Fibroblast of the aortic adventitia (primary cell): ENCODE data around the gene UBE3C. TPM values are rescaled to one million over a fixed set of nuclear protein-coding genes. Genes with fewer than 3 reads are reported as not detected.
"Not testable (repeated sequence)": the region's sequence is repeated elsewhere in the genome, so short reads cannot be mapped to it uniquely, and the experiment has no call there.

Experiments
- DNase-seq: peaks from one replicate; pipeline ENCODE4 v3.0.0-alpha.2; 2010; ENCODE audit warnings: low read depth
- H3K4me3 ChIP-seq: 2 replicates; pipeline ENCODE4 v1.5.1; 2011; ENCODE audit warnings: low read depth, mild to moderate bottlenecking, control low read depth, low read length, moderate library complexity
- CTCF ChIP-seq: IDR thresholded peaks from 2 replicates; pipeline ENCODE4 v1.5.1; 2011; ENCODE audit warnings: mild to moderate bottlenecking, low read length, control low read depth, inconsistent platforms; ENCODE audit not compliant: insufficient read depth
- total RNA-seq: library from RNA; depleted of rRNA; stranded (reverse); fragments of >200 nt; gene quantifications from 2 replicates; pipeline ENCODE4 v1.2.3, GENCODE V29; 2012; ENCODE audit warnings: low replicate concordance

The UBE3C gene
- total RNA-seq, result 56.6 and 81.3 TPM in 2 replicates

DNA sequence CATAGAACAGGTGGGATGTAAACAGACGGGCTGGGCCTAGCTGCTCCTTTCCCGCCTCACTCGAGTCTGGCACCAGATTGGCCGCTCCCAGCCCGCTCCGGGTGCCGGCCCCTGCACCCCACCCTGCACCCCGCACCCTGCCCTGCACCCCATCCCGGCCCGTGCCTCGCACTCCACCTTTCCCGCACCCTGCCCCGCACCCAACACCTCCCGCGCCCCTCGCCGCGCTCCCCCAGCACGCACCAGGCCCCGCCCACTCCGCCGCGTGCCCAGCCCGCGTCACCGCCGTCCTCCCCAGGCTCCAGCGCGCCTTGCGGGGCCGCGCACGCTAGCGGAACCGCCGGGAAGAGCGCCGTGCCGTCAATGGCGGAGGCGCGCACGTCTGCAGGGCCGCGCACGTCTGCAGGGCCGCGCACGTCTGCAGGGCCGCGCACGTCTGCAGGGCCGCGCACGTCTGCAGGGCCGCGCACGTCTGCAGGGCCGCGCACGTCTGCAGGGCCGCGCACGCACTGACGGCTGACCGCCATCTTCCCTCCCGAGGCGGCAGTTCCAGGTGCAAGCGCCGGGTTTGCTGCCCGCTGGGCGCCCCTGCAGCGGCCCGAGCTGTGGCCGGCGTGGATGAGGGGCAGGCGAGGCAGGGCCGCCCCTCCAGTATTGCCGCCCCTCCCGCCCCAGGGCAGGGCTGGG, at the start of gene UBE3C:
UBE3C (plus strand) TSS at position 503 of the 687 bp plus-strand sequence. CDS start 347 bp downstream, outside the sequence.
- TF ChIP-seq CTCF, result no peak
- H3K4me3 ChIP-seq, result peak within 1 kb of the TSS; percentile 97
- DNase-seq, result peak; percentile 84

DNA sequence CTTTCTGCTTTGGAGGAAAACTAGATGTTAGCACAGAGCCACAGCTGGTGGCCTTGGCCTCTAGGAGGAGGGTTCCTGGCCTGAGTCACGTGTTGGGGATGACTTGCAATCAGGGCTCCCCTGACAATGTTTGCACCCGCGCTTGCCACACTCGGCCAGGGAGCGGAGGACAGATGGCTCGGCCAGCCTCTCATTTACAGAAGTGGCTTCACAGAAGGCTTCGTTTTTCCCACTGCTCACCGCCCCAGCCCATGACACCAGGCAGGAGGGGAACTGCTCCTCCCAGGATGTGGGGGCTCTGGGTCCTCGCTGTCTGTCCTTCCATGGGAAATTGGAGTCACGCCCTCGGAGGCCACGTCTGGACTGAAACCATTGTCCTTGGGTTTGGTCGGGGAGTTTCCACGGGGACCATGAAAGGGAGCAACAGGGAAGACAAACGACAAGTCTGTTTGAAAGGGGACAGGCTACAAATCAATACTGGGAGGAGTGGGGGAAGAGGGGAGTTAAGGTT, 49.6 kb upstream of the UBE3C start:
- no peak for DNase-seq
- H3K4me3 ChIP-seq, result no peak overlapping the region
- no peak for TF ChIP-seq CTCF

DNA sequence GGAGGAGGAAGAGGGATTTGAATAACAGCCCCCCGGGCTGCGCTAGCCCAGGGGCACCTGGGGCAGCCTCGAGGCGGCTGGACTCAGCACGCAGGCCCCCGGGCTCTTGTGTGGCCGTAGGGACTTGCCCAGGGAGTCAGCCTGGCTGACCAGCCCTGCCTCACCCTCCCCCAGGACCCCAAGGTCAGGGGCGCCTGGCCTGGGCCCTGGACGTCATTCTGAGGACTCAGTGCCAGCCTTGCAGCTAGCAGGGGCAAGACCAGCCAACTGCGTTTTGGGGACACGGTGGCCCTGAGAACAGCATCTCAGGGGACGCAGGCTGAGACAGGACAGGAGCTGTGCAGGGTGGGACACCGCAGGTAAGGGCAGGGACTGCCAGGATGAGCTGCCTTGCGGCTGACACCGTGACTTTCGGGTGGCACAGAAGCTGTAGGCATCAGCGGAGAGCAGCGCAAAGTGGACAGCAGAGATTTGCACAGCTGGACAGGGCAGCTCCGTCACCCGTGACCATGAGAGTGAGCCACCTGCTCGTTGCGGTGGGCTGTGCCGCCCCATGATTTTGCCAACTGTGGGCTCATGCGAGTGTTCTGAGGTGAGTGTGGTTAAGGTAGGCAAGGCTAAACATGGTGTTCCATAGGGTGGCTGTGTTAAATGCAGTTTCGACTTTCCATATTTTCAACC, 48.1 kb upstream of the UBE3C start:
- DNase-seq, result no peak
- TF ChIP-seq CTCF, result no peak

GRCh38 chr7:157096286-157097055, 42.3 kb upstream of the UBE3C start:
- no peak overlapping the region for H3K4me3 ChIP-seq
- TF ChIP-seq CTCF, result no peak
- DNase-seq, result no peak

More for the DNA sequence above, 48.1 kb upstream of the UBE3C start:
- H3K4me3 ChIP-seq, result no peak overlapping the region

DNA sequence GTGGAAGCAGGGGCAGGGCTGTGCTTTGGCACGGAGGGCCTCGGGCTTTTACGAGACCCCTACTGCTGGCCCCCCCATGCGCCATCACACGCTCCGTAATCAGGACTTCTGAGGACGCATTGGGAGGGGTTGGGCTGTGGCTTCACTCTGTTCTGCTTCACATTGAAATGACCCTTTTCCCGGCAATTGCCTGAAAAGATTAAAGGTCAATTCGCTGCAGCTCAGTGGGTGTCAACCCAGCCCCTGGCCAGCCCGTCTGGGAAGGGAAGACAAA, 41.7 kb upstream of the UBE3C start:
- TF ChIP-seq CTCF, result no peak
- H3K4me3 ChIP-seq, result no peak overlapping the region
- DNase-seq, result no peak

GRCh38 chr7:157097569-157097968, 41.2 kb upstream of the UBE3C start:
- H3K4me3 ChIP-seq, result no peak overlapping the region
- DNase-seq, result no peak
- TF ChIP-seq CTCF, result no peak

DNA sequence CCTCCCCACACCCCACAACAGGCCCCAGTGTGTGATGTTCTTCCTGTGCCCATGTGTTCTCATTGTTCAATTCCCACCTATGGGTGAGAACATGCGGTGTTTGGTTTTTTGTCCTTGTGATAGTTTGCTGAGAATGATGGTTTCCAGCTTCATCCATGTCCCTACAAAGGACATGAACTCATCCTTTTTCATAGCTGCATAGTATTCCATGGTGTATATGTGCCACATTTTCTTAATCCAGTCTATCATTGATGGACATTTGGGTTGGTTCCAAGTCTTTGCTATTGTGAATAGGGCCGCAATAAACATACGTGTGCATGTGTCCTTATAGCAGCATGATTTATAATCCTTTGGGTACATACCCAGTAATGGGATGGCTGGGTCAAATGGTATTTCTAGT, 38.7 kb upstream of the UBE3C start:
- DNase-seq, H3K4me3 ChIP-seq: not testable (repeated sequence)

DNA sequence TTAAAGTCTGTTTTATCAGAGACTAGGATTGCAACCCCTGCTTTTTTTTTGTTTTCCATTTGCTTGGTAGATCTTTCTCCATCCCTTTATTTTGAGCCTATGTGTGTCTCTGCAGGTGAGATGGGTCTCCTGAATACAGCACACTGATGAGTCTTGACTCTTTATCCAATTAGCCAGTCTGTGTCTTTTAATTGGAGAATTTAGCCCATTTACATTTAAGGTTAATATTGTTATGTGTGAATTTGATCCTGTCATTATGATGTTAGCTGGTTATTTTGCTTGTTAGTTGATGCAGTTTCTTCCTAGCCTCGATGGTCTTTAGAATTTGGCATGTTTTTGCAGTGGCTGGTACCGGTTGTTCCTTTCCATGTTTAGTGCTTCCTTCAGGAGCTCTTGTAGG, 35.1 kb upstream of the UBE3C start:
- DNase-seq, H3K4me3 ChIP-seq: not testable (repeated sequence)
